ENCODE data around the gene GHRHR. TPM values are rescaled to one million over a fixed set of nuclear protein-coding genes. Genes with fewer than 3 reads are reported as not detected.

Gene GHRHR
- total RNA-seq, 6 donors from 2014 or later = 0.67 to 3.1 (median 1.1) TPM; not detected in 2

DNA sequence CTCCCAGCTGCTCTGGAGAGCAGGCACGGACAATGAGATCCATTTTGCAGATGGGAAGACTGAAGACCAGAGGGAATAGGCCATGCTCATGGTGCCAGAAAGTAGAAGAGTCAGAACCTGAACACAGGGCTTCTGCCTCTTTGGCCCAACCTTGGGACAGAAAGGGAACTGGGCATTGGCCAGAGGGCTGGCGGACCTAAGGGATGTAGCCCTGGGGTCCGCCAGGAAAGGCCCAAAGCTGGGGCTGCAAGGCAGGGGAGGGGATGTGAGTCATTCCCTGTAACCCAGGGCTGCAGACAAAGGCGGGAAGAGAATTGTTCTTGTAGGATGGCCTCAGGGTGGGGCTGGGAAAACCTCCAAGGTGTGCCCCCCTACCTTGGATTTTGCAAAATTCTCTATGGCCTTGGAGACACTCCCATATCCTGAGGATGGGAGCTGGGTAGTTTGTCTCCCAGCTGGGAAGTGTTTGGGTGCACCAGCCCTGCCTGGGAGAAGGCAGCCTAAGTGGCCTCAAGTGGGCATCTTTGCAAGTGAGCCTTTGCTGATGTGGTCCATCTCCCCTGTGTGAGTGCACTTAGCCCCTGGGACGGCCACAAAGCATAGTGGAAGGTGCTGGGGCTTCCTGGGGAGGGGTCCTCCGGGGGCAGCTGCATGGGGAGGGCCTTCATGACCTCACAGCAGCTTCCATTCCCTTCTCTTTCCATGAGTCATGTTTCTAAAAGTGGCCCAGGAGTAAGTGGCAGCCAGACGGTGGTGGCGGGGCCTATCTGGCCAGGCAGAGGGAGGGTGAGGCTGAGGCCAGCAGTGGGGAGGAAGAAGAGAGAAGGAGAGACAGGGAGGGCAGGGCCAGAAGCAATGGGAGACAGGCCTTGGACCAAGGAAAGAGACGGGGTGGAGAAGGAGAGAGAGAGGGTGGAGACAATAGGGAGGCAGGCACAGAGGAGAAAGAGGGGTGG, 42.9 kb upstream of the GHRHR start:
- Histone ChIP-seq H3K4me1 (peaks cover 46 to 78% (median 60%) of the 10 kb centered on the region in 4 donors), H3K36me3 (peaks cover 17 to 62% (median 49%) of the 10 kb centered on the region in 4 donors), H3K27me3 (no peaks in the 10 kb centered on the region), H3K4me3 (no peak overlapping the region), H3K27ac (peak overlapping the region; percentile 59 to 89 (median 78)), H3K9me3 (no peaks in the 10 kb centered on the region)
- peak; percentile 31 to 34 for DNase-seq
- WGBS, 2 donors = 54 to 61% methylated on average over 7 to 9 of the region's 9 CpGs
- TF ChIP-seq POLR2AphosphoS5 (IDR thresholded peaks at IDR 0.05) (peak; percentile 9 to 12), POLR2A (IDR thresholded peaks at IDR 0.05) (no peak)
- TF ChIP-seq, protein P1, sequence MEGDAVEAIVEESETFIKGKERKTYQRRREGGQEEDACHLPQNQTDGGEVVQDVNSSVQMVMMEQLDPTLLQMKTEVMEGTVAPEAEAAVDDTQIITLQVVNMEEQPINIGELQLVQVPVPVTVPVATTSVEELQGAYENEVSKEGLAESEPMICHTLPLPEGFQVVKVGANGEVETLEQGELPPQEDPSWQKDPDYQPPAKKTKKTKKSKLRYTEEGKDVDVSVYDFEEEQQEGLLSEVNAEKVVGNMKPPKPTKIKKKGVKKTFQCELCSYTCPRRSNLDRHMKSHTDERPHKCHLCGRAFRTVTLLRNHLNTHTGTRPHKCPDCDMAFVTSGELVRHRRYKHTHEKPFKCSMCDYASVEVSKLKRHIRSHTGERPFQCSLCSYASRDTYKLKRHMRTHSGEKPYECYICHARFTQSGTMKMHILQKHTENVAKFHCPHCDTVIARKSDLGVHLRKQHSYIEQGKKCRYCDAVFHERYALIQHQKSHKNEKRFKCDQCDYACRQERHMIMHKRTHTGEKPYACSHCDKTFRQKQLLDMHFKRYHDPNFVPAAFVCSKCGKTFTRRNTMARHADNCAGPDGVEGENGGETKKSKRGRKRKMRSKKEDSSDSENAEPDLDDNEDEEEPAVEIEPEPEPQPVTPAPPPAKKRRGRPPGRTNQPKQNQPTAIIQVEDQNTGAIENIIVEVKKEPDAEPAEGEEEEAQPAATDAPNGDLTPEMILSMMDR (IDR thresholded peaks at IDR 0.05) = no peak
- peak in 1 of 2 donors; percentile 75 for ATAC-seq (ENCODE audit: low FRiP score in 2 of 2)

DNA sequence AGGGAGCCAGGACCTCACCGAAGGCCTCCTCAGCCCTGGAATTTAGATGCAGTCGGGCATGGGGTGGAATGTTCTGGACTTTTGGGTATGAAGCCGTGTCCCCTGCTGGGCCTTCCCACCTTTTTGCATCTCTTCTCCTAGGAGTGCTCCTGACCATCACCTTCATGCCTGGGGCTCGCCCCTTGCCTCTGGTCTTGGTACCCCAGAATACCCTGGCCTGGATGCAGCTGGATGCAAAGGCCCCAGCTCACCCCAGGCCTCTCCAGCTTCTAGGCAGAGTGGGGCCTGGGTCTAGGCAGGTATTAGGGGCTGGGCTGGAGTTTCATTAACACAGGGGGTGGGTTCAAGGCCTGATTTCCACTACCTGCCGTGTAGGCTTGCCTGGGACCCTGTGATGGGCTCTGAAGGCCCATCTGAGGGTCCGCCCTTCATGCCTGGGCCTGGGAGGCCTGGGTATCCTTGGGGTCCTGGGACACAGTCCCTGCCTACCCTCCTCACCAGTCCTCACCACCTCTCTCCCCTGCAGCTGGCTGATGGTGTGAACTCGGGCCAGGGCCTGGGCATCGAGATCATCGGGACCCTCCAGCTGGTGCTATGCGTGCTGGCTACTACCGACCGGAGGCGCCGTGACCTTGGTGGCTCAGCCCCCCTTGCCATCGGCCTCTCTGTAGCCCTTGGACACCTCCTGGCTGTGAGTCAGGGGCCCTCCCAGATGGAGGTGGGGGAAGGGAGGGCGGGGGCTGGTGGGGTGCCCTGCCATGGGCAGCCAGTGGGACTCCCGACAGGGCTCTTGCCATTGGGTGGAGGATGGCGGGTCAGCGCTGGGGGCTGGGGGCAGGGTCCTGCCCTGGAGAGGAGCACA, 42.0 kb upstream of the GHRHR start:
- DNase-seq = peak; percentile 20 to 78
- WGBS, 2 donors = 86% methylated on average over 7 to 11 of the region's 19 CpGs
- H3K9me3 ChIP-seq = no peaks in the 10 kb centered on the region
- H3K4me3 ChIP-seq = peak overlapping the region in 1 of 4 donors; percentile 1
- H3K36me3 ChIP-seq = peaks cover 17 to 69% (median 49%) of the 10 kb centered on the region in 4 donors
- peak overlapping the region; percentile 59 to 89 (median 78) for H3K27ac ChIP-seq
- ATAC-seq (ENCODE audit: low FRiP score in 2 of 2) = no peak
- TF ChIP-seq, protein P1 (IDR thresholded peaks at IDR 0.05) = no peak
- no peak for TF ChIP-seq POLR2AphosphoS5 (IDR thresholded peaks at IDR 0.05)
- no peak for TF ChIP-seq POLR2A (IDR thresholded peaks at IDR 0.05)
- no peak for TF ChIP-seq EP300 (IDR thresholded peaks at IDR 0.05)
- H3K27me3 ChIP-seq = no peaks in the 10 kb centered on the region
- H3K4me1 ChIP-seq = peaks cover 46 to 79% (median 59%) of the 10 kb centered on the region in 4 donors

DNA sequence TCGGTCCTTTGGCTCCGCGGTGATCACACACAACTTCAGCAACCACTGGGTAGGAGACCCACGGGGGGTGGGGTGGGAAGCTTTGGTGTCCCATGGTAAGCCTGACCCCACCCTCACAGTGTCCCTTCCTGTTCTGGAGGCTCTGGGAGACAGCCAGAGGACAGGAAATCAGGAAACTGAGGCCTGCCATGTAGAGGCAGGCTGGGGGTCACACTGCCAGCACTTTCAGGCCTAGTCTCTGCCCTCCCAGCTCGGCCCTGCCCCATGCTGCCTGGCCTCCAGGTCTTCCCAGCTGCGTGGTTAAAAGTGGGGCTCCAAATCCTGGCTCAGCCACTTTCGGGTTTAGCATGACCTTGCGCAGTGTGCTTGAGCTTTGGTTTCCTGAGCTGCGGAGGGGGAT, 41.2 kb upstream of the GHRHR start:
- peaks cover 46 to 76% (median 55%) of the 10 kb centered on the region in 4 donors for H3K4me1 ChIP-seq
- ATAC-seq (ENCODE audit: low FRiP score in 2 of 2) = no peak

DNA sequence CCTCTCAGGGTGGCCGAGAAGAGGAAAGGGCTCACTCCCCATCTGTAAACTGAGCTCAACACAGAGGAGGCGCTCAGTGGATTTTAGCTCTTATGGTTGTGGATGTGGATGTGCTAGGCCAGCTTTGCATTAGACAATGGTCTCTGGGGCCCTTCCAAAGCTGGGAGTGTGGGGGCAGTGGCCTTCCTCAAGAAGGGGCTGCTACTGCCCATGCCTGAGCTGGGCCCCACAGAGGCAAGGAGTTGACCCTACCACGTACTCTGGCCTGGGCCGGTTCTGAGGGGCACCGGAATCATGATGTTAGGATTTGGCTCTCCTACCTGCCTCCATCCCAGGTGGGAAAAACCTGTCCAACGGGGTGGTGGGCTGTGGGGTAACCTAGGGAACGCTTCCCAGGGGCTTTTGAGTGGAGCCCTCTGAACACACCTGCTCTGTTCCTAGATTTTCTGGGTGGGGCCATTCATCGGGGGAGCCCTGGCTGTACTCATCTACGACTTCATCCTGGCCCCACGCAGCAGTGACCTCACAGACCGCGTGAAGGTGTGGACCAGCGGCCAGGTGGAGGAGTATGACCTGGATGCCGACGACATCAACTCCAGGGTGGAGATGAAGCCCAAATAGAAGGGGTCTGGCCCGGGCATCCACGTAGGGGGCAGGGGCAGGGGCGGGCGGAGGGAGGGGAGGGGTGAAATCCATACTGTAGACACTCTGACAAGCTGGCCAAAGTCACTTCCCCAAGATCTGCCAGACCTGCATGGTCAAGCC, 40.6 kb upstream of the GHRHR start:
- no peak overlapping the region for H3K4me3 ChIP-seq
- no peaks in the 10 kb centered on the region for H3K27me3 ChIP-seq
- ATAC-seq (ENCODE audit: low FRiP score in 2 of 2) = no peak
- no peaks in the 10 kb centered on the region for H3K9me3 ChIP-seq
- TF ChIP-seq, protein P1 (IDR thresholded peaks at IDR 0.05) = no peak
- TF ChIP-seq POLR2A (IDR thresholded peaks at IDR 0.05) = no peak
- TF ChIP-seq POLR2AphosphoS5 (IDR thresholded peaks at IDR 0.05) = no peak
- TF ChIP-seq EP300 (IDR thresholded peaks at IDR 0.05) = no peak
- H3K36me3 ChIP-seq = peaks cover 17 to 79% (median 57%) of the 10 kb centered on the region in 4 donors
- H3K27ac ChIP-seq = peak overlapping the region; percentile 35 to 89 (median 74)
- DNase-seq = peak; percentile 21 to 40
- H3K4me1 ChIP-seq = peaks cover 46 to 70% (median 49%) of the 10 kb centered on the region in 4 donors
- WGBS, 2 donors = 91 to 93% methylated on average over 17 to 19 of the region's 19 CpGs

More for the DNA sequence above, 41.2 kb upstream of the GHRHR start:
- Histone ChIP-seq H3K4me3 (no peak overlapping the region), H3K9me3 (no peaks in the 10 kb centered on the region), H3K36me3 (peaks cover 17 to 73% (median 55%) of the 10 kb centered on the region in 4 donors), H3K27ac (peak overlapping the region; percentile 59 to 89 (median 78)), H3K27me3 (no peaks in the 10 kb centered on the region)
- TF ChIP-seq POLR2AphosphoS5 (IDR thresholded peaks at IDR 0.05) (no peak), EP300 (IDR thresholded peaks at IDR 0.05) (no peak)
- TF ChIP-seq, protein P1 (IDR thresholded peaks at IDR 0.05) = no peak
- WGBS, 2 donors = 85 to 90% methylated on average over 9 of the region's 9 CpGs
- DNase-seq = peak; percentile 22 to 30
